ENCODE results near the gene SRRD.
"Not testable (repeated sequence)": the region's sequence is repeated elsewhere in the genome, so short reads cannot be mapped to it uniquely, and the experiment has no call there.

Gene SRRD

DNA sequence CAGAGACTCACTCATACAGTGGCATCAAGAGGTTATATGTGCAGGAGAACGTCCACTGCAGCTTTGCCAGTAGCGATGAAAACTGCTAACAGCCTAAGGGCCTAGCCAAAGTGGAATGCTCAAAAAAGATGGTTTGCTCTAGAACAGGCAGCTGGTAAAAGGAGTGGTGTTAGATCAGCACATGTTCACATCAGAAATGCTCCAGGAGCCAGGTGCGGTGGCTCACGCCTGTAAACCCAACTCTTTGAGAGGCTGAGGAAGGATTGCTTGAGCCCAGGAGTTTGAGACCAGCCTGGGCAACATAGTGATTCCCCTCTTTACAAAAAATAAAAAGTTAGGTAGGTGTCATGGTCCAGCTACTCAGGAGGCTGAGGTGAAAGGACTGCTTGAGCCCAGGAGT is 38.9 kb downstream of the SRRD start:
- DNase-seq (ENCODE audit: low spot score), result no peak

DNA sequence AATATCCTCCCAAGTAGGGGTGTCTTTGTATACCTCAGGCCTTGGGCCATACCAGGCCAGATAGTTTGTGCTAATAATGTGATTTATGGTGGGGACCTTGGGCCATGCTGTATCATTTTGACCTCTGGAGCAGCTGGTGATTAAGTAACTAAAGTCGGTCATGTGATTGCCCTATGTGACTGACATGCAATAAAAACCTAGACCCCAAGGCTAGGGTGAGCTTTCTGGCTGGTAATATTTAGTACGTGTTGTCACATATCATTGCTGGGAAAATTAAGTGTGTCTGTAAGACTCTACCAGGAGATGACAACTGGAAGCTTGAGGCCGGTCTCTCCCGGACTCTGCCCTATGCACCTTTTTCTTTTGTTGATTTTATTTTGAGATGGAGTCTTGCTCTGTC is 41.2 kb downstream of the SRRD start:
- no peak for DNase-seq (ENCODE audit: low spot score)

DNA sequence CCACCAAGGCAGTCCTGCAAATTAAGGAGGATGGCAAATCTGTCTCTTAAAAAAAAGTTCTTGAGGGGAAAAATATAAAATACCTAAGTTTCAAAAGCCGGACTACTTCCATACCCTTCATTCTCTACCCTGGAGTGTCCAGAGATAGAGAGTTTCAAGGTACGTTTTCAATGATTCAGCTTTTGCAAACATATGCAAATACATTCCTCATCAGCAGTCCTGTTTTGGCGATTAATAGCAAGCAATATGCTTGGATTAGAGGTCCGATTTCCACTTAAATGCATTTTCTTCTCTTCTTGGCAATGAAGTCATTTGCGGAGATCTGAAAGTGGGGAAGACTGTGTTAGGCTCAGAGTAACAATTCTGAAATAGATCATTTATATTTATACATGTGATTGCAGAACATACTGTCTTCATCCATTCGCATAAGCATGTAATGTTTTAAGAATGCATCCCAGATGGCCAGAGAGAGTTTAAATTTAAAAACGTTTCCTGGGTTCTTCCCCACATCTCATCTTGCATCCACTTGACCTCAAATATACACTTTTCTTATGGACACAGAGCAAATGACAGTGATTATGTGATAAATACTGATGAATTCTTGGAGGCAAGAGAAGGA is 42.4 kb downstream of the SRRD start:
- DNase-seq (ENCODE audit: low spot score), result no peak

DNA sequence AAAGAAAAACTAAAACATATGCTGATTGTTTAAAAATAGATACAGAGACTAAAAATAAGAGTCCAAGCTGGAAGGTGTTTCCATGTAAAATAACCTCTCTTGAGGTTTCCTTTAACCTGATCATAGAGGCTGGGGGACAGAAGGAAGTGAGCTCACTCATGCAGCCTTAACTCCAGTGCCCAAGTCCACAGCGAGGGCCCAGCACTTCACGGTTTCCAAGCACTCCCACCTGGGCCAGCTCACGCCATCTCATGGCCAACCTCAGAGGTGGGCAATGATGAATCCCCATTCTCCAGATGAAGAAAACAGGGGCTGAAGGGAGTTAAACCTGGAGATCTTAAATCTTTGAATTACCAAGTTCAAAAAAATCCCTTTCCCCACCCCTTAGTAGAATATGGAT is 43.5 kb downstream of the SRRD start:
- DNase-seq (ENCODE audit: low spot score), result no peak

DNA sequence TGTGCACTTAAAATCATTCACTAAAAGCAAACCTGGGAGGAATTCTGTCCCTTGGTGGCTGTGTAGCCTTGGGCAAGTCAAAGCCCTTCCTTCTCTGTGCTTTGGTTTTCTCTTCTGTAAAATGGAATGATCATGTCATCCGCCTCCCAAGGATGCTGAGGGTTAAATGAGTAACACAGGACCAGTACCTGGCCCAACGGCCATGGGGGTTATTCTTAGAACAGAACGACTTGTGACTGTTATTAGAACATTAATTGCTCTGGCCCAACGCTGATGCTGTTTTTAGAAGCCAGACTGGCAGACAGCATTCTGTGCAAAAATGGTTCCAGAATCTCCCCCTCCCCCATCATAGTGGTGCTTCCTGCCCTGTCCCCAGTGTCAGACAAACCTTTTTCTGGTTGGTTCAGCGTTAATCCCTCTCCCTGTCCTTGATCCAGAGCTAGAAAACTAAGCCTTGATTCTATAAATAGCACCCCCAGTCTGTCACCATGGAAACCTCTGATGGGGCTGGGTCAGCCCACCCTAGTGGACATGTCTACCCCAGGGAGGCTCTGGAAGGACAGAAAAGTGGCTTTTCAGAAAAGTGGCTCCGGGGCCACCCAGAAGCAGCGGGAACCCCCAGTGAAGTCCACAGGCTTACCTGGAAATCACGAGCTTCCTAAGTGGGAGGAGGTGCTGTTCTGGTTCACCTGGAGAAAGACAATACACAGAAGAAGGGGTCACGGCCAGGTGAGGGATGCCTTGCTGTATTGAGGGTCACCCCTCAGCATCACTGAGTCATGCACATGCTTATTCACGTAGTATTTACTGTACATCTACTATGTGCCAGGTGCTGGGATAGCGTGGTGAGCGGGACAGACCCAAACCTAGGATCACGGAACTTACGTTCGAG is 44.1 kb downstream of the SRRD start:
- DNase-seq (ENCODE audit: low spot score), result no peak

DNA sequence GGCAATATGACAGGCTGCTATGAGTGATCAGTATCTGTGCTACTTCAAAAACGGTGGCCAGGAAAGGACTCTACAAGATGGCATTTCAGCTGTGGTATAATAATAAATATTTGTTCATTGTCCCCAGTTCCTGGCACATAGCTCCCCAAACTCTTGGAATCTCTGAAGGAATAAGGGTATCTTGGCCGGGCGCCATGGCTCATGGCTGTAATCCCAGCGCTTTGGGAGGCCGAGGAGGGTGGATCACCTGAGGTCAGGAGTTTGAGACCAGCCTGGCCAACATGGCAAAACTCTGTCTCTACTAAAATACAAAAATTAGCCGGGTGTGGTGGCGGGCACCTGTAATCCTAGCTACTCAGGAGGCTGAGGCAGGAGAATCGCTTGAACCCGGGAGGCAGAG is 44.8 kb downstream of the SRRD start:
- DNase-seq (ENCODE audit: low spot score), result not testable (repeated sequence)

DNA sequence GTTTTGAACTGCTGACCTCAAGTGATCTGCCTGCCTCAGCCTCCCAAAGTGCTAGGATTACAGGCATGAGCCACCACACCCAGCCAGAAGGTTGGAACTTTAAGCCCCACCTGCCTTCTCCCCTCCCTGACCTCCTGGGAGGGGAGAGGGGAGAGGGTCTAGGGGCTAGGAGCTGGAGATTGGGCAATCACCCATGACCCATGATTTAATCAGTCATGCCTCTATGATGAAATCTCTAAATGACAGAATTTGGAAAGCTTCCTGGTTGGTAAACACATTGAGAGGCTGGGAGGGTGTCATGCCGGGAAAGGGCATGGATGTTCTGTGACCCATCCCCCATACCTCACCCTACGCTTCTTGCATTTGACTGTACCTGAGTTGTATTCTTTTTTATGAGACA is 45.7 kb downstream of the SRRD start:
- DNase-seq (ENCODE audit: low spot score), result no peak

DNA sequence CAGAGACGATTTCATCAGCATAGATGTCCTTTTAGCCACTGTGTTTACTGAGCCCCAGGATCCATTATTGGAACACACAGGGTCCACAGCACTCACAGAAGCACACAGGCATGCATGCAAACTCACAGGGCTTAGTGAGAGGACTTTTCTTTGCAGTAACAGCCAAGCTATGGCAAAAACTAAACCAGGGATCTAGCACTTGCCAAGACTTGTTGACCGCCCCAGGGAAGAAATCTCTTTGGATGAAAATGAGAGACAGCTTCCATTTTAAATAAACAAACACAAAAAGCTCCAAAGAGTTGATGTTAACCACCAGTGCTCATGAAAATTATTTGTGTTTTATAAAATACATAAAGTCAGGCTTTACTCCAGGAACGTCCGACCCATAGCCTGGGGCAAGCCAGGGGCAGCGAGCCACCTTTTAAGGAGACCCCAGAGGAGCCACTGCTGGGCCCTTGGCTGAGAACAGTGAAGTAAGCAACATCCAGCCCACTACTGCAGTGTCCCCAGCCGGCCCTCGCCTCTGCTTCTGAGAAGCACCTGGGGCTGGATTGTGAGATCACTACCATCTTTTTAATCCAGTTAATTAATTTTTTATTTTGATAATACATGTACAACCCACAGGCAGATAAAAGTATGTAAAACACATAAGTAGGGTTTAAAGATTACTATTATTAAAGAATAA is 50.6 kb downstream of the SRRD start:
- DNase-seq (ENCODE audit: low spot score), result no peak

DNA sequence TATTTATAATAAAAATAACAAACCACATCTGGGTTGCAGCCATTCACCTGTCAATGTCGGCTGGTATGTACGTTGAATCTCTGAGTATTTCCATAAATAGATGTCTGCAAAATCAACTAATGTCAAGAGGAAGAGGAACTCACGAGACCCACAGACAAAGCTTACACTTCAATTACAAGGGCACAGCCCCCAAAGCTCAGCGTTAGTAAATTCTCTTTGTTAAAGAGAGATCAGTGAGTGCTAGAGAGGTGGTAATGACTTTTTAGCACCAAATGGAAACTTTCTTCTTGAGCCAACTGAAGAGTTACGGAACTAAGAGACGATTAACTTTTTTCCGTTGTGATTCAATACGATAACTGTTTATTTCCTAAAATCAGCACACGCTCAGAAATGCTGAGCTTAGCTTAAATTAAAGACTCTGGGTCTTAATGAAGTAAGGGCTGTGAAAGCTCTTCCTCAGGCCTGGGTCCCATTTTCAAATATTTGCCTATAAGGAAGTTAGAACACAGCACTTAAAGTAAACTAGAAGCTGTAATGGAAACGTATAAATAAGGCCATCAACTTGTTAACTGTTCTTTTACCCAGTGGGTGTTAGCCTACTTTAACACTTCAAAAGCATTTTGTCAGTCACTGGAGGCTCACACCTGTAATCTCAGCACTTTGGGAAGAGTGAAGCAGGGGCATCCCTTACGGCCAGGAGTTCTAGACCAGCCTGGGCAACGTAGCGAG is 51.4 kb downstream of the SRRD start:
- DNase-seq (ENCODE audit: low spot score), result no peak

DNA sequence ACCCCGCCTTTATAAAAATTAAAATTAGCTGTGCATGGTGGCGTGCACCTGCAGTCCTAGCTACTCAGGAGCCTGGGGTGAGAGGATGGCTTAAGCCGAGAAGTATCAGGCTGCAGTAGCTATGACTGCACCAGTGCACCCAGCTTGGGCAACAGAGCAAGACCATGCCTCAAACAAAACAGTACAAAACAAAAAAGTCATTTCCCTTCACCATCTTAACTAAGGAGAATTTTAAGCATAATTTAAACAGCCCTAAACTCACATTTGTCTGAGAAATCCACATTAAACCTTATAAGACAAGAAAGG is 51.9 kb downstream of the SRRD start:
- DNase-seq (ENCODE audit: low spot score), result no peak

DNA sequence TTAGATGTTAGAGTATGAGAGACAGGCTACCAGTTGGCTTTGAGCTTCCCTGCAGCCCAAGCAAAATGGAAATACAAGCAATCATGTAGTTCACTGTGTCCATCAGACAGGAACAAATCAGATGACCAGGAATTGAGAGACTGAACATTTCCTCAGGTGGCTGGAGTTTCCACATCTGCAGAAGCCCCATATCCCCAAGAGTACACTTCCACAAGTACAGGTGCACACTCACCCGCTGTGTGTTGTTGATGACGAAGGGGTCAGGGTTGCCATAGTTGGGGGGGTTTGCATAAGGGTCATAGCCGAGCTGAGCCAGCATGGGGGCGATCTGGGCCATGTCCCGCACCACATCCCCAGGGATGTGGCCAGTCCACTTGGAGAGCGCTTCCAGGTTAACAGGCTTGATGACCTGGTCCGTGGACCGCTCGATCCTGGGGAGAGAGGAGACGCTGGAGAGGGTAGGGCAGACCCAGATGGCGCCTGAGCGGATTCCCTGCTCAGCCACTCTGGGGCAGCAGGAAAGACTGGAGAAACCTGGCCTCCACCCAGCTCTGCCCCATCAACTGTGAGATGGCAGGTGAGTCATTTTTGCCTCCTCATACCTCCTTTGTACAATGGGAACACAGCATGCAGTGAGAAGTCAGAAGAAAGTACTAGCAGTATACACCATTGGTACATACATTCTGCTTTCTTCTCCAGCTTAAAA is 52.5 kb downstream of the SRRD start:
- DNase-seq (ENCODE audit: low spot score), result no peak

DNA sequence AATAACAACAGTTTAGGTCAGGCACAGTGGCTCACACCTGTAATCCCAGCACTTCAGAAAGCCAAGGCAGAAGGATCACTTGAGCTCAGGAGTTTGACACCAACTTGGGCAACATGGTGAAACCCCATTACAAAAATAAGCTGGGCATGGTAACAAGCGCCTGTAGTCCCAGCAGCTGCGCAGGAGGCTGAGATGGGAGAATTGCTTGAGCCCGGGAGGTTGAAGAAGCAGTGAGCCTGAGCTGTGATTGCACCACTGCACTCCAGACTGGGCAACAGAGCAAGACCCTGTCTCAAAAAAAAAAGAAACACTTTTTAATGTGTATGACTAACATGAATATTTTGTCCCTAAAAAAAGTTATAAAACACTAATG is 53.1 kb downstream of the SRRD start:
- no peak for DNase-seq (ENCODE audit: low spot score)

DNA sequence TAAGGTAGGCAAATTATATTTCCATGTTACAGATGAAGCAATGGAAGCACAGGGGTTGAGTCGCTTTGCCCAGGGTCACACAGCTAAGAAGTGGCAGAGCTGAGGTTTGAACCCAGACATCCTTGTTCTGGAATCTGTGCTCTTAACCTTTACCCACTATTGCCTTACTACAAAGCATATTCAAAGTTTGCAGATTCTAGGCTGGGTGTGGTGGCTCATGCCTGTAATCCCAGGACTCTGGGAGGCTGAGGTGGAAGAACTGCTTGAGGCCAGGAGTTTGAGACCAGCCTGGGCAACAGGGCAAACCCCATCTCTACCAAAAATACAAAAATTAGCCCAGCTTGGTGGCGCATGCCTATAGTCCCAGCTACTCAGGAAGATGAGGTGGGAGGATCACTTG is 56.4 kb downstream of the SRRD start:
- no peak for DNase-seq (ENCODE audit: low spot score)

DNA sequence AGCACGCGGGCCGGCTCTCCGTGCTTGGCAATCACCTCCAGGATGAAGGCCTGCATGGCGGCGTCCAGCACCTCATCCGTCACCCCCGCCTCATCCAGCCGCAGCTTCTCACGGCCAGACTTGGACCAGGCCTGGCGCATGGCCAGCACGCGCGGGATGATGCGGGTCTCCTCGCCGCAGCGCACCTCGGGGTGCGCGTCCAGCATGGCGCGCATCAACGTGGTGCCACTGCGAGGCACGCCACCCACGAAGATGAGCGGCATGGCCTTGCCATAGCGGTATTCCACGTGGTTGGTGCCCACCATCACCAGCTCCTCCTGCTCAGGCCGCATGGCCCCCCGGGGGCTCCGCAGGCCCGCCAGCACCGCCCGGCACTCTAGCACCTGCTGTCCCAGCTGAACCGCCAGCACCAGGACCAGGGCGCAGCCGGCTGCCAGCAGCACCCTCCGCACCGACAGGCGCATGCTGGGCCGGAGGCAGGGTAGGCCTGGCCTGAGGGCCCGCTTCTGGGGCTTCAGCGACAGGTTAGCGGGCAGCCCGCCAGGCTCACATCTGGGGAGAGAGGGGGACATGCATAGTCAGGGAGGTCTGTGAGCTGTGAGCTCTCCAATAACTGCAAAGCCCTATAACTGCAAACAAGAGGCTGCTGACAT is 57.6 kb downstream of the SRRD start:
- no peak for DNase-seq (ENCODE audit: low spot score)

DNA sequence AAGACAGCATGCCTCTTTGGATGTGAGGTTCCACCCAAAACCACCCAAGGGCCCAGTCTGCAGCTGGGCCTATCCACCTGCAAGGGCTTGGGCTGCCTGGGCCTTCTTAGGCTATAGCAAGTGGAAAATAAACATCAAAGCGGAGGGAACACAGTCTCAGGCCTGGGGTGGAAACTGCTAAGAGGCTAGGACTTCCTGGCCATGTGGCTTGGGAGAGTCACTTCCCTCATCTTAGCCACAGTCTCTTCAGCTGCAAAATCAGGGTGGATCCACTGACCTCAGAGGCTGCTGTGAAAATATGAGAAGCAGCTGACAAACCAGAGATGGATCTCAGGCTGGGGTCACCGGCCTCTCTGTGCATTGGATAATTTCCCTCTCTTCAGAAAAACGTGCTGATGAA is 59.2 kb downstream of the SRRD start:
- DNase-seq (ENCODE audit: low spot score), result no peak
